H1 (cell line): ENCODE measurements around the gene GALNT2. TPM values are rescaled to one million over a fixed set of nuclear protein-coding genes. Genes with fewer than 3 reads are reported as not detected.

Experiments used
- CHD7 ChIP-seq: fragments of 300-600 bp; sonication (generic); IDR thresholded peaks from 2 replicates; pipeline ENCODE4 v1.7.1; 2012; ENCODE audit warnings: low read length, moderate library complexity, mild to moderate bottlenecking, inconsistent platforms; ENCODE audit not compliant: insufficient replicate concordance
- EZH2 ChIP-seq: fragments of 200-600 bp; sonication (generic); IDR thresholded peaks from 2 replicates; pipeline ENCODE4 v1.7.1; 2012; ENCODE audit warnings: low read depth, mild to moderate bottlenecking, moderate library complexity, low read length, inconsistent platforms; ENCODE audit not compliant: severe bottlenecking
- SIN3A ChIP-seq, 2 experiments: IDR thresholded peaks in 1 of 2; conservative IDR thresholded peaks in 1 of 2; 2 replicates each; pipeline ENCODE4 v1.6.1; 2011 to 2012; ENCODE audit warnings: low read length in 2 of 2, improper control_type of control experiment in 1 of 2, low read depth in 1 of 2, mild to moderate bottlenecking in 1 of 2
- SRF ChIP-seq: IDR thresholded peaks from 2 replicates; pipeline ENCODE4 v1.6.1; 2011; ENCODE audit warnings: mild to moderate bottlenecking, low read depth, low read length, moderate library complexity
- polyA plus RNA-seq, 7 experiments: library from polyadenylated mRNA; depleted of rRNA in 3 of 7; stranded (reverse) in 5 of 7; unstranded in 2 of 7; fragments of >200 nt in 5 of 7; fragments of 200-250 nt in 2 of 7; gene quantifications; 1 replicate in 5 of 7; 2 replicates in 1 of 7; 4 replicates in 1 of 7; pipeline versions ENCODE4 v1.2.1 to v1.2.3, GENCODE V29; 2011 to 2013; ENCODE audit warnings: missing spikeins in 2 of 7, mixed read lengths in 2 of 7
- total RNA-seq: library from RNA; stranded (reverse); fragmentation: NEBNext Ultra II Directional; extraction: Animal tissue kit (Norgen Biotek cat#: 25700); gene quantifications from 2 replicates; pipeline ENCODE4 v1.2.1, GENCODE V29; 2021

The GALNT2 gene
- total and polyA plus RNA-seq, 2 of the 8 experiments (the other 6 are each of a cell fraction or from before 2014, with no cell fraction given): 34.5 to 75.3 TPM

DNA sequence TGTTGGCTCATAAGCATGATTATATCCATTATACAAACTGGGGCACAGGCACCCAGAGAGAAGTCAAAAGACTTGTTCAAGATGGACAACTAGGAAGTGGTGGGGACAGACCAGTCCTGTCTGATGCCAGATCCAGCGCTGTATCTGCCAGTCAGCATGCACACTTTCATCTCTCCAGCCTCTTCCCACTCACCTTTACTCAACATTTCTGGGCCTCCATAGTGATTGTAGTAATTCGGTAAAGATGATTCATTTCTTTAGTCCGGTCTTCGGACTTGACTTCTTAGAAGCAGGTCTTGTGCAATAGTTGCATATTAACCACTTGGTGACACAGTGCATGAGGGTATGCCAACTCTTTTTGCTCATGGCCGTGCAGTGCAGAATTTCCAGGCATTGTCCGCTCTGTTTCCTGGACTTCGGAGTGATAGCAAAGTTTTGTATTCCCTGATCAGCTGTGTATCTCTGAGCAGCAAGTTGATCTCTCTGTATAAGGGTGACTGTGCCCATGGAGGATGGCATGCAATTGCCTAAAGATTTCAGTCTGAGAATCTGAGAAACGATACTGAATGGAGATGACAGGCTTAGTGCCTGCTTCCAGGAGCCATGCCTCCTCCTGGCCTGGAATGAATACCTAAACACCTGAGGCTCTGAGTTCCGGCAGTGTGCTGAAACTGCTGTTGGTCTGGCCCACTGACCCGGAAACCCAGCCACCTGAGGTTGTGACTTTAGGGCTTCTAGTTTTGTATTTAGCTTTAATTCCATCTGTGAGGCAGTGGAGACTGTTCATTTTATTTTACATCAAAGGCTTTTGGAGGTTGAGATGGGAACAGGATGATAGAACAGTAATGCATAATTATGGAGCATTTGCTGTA is 39.0 kb downstream of the GALNT2 start (continued):
- TF ChIP-seq CHD7 (no peak), SRF (no peak), SIN3A (conservative IDR thresholded peaks at IDR 0.05 in 1 of 2, IDR thresholded peaks at IDR 0.05 in 1 of 2; ENCODE audit: low read depth in 1 of 2, low read length in 2 of 2) (no peak), EZH2 (no peak)
